Measurements from ENCODE around the gene DENND4A.

DNA sequence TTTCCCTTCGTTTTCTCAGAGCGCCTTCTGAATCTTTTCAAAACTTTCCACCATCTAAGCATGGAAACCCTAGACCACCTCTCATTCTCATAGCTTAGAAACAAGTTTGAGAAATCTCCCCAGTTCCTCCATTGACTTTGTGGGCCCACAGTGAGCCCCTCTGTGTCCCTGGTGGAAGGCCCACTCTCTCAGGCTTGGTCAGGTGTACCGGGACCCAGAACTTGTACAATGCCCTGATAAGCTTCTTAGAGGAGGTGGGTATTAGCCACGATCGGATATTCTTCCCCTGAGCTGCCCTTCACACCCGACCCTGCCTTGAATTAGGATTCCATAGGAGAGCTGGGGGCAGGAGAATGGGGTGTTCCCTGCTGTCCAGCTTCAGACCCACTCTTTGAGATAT lies 170.5 kb downstream of the DENND4A start, which contains the start of gene SLC24A1:
- no peak for TF ChIP-seq POLR2A (IDR thresholded peaks at IDR 0.05)
- TF ChIP-seq, protein P1, sequence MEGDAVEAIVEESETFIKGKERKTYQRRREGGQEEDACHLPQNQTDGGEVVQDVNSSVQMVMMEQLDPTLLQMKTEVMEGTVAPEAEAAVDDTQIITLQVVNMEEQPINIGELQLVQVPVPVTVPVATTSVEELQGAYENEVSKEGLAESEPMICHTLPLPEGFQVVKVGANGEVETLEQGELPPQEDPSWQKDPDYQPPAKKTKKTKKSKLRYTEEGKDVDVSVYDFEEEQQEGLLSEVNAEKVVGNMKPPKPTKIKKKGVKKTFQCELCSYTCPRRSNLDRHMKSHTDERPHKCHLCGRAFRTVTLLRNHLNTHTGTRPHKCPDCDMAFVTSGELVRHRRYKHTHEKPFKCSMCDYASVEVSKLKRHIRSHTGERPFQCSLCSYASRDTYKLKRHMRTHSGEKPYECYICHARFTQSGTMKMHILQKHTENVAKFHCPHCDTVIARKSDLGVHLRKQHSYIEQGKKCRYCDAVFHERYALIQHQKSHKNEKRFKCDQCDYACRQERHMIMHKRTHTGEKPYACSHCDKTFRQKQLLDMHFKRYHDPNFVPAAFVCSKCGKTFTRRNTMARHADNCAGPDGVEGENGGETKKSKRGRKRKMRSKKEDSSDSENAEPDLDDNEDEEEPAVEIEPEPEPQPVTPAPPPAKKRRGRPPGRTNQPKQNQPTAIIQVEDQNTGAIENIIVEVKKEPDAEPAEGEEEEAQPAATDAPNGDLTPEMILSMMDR (IDR thresholded peaks at IDR 0.05) = no peak
- TF ChIP-seq POLR2AphosphoS5 (IDR thresholded peaks at IDR 0.05) = no peak
